Subcutaneous abdominal adipose tissue (tissue), 5 donors: ENCODE measurements around the gene ERCC4.
A peak's percentile ranks its signal among the peaks of the same experiment; 100 is the strongest.
"Not testable (repeated sequence)": the region's sequence is repeated elsewhere in the genome, so short reads cannot be mapped to it uniquely, and the experiment has no call there.

ENCODE experiments used
- H3K27ac ChIP-seq: one replicate; pipeline ENCODE4 v1.7.0; 2013; ENCODE audit warnings: low read depth, mild to moderate bottlenecking, inconsistent platforms, low read length, moderate library complexity
- H3K27me3 ChIP-seq, 5 donors: one replicate each; pipeline ENCODE4 v1.7.0; 2013; ENCODE audit warnings: low read length in 5 of 5, inconsistent platforms in 1 of 5; ENCODE audit not compliant: control insufficient read depth in 5 of 5, insufficient read depth in 4 of 5
- H3K36me3 ChIP-seq, 5 donors: one replicate each; pipeline ENCODE4 v1.7.0; 2013; ENCODE audit warnings: low read length in 5 of 5; ENCODE audit not compliant: control insufficient read depth in 5 of 5, insufficient read depth in 5 of 5
- H3K4me1 ChIP-seq, 5 donors: one replicate each; pipeline ENCODE4 v1.7.0; 2013; ENCODE audit warnings: low read length in 5 of 5, mild to moderate bottlenecking in 3 of 5, moderate library complexity in 1 of 5; ENCODE audit not compliant: control insufficient read depth in 5 of 5, insufficient read depth in 5 of 5
- H3K4me3 ChIP-seq, 5 donors: one replicate each; pipeline ENCODE4 v1.7.0; 2013; ENCODE audit warnings: low read length in 5 of 5, low read depth in 1 of 5
- H3K9ac ChIP-seq, 5 donors: one replicate each; pipeline ENCODE4 v1.7.0; 2013; ENCODE audit warnings: low read length in 5 of 5, mild to moderate bottlenecking in 4 of 5, moderate library complexity in 3 of 5
- H3K9me3 ChIP-seq, 5 donors: one replicate each; pipeline ENCODE4 v1.7.0; 2013; ENCODE audit warnings: low read length in 5 of 5; ENCODE audit not compliant: control insufficient read depth in 5 of 5
- donor health status: healthy.
- donor health status: healthy.
- donor health status: healthy.
- donor health status: healthy.
- donor health status: healthy.

ERCC4 gene

GRCh38 chr16:13919683-13920509 is at the start of gene ERCC4:
TSS of gene ERCC4 (plus strand) at chr16:13920154. CDS start at chr16:13920166, 12 bp downstream.
- H3K4me1 ChIP-seq, result peaks cover 3 to 23% (median 19%) of the 10 kb centered on the region in 5 donors
- peak within 1 kb of the TSS; percentile 74 for H3K27ac ChIP-seq
- peaks cover 5 to 8% (median 6%) of the 10 kb centered on the region in 5 donors for H3K36me3 ChIP-seq
- H3K9me3 ChIP-seq, result no peaks in the 10 kb centered on the region
- peak within 1 kb of the TSS; percentile 85 to 100 (median 96) for H3K9ac ChIP-seq
- H3K27me3 ChIP-seq, result no peaks in the 10 kb centered on the region
- peak within 1 kb of the TSS; percentile 92 to 98 (median 98) for H3K4me3 ChIP-seq

DNA sequence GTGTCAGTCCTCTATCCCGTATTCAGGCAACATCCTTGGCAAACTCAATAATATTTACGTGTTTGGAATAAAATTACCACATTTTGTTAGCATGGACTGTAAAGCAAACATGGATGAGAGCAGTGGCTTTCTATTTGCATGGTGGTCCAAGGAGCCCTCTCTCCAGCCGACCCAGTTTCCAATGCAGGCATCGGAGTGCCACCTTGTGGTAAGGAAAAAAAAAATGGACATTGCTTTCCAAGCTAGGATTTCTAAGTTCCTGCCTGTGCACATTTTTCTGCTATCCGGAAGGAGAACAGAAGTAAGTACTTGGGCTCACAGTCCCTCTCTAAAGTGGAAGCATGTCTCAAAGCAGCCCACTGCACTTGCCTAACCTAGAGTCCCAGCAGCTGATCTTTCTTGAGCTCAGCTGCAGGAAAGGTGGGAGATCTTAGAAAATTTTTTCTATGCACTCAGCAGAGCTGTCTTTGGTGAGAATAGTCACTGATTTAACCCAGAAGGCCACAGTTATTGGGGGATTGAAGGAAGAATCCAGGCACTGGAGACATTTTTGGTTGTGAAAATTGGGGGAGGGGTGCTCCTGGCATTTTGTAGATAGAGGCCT is 46.0 kb upstream of the ERCC4 start:
- H3K9ac ChIP-seq, result no peak overlapping the region
- H3K36me3 ChIP-seq, result no peaks in the 10 kb centered on the region
- H3K27ac ChIP-seq, result no peak overlapping the region
- H3K9me3 ChIP-seq, result no peaks in the 10 kb centered on the region
- no peaks in the 10 kb centered on the region for H3K27me3 ChIP-seq
- H3K4me1 ChIP-seq, result no peaks in the 10 kb centered on the region
- no peak overlapping the region for H3K4me3 ChIP-seq

GRCh38 chr16:13875614-13876284 is 44.2 kb upstream of the ERCC4 start:
- Histone ChIP-seq H3K27me3 (no peaks in the 10 kb centered on the region), H3K4me3 (no peak overlapping the region), H3K36me3 (no peaks in the 10 kb centered on the region), H3K27ac (no peak overlapping the region), H3K4me1 (no peaks in the 10 kb centered on the region), H3K9ac (no peak overlapping the region), H3K9me3 (no peaks in the 10 kb centered on the region)

- H3K36me3 ChIP-seq, result no peaks in the 10 kb centered on the region
- H3K9ac ChIP-seq, result no peak overlapping the region
- H3K9me3 ChIP-seq, result peaks cover 0 to 5% (median 3%) of the 10 kb centered on the region in 5 donors
- H3K27ac ChIP-seq, result no peak overlapping the region
- no peaks in the 10 kb centered on the region for H3K4me1 ChIP-seq
- peaks cover 0 to 3% (median 0%) of the 10 kb centered on the region in 5 donors for H3K27me3 ChIP-seq
- no peak overlapping the region for H3K4me3 ChIP-seq
These were observed 36.7 kb upstream of the ERCC4 start for GRCh38 chr16:13883276-13883675.

- Histone ChIP-seq H3K27me3 (peaks cover 0 to 3% (median 0%) of the 10 kb centered on the region in 5 donors), H3K9me3 (peaks cover 0 to 5% (median 3%) of the 10 kb centered on the region in 5 donors), H3K36me3 (no peaks in the 10 kb centered on the region), H3K4me1 (no peaks in the 10 kb centered on the region), H3K4me3 (no peak overlapping the region), H3K27ac (no peak overlapping the region), H3K9ac (no peak overlapping the region)
These were observed 36.1 kb upstream of the ERCC4 start for GRCh38 chr16:13883881-13884280.

DNA sequence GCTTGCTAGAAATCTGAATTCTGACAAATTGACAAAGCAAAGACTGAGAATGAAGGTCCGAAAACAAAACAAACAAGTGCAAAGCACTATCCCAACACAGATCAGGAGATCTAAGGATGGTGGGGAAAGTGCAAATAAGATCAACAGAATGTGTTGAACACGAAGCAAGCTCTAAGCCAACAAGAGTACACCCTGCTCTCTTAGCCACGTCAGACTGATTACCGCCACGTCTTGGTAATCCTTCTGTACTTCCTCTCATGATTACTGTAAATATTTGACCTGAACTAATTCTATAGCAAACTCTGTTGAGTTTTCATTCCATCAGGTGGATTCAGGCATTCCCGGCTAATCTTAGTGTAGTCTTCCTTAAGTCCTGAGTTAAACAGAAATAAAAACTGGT is 34.3 kb upstream of the ERCC4 start:
- Histone ChIP-seq H3K36me3 (no peaks in the 10 kb centered on the region), H3K9ac (no peak overlapping the region), H3K4me1 (no peaks in the 10 kb centered on the region), H3K9me3 (peaks cover 0 to 5% (median 3%) of the 10 kb centered on the region in 5 donors), H3K4me3 (no peak overlapping the region), H3K27me3 (peaks cover 0 to 3% (median 0%) of the 10 kb centered on the region in 5 donors), H3K27ac (no peak overlapping the region)

DNA sequence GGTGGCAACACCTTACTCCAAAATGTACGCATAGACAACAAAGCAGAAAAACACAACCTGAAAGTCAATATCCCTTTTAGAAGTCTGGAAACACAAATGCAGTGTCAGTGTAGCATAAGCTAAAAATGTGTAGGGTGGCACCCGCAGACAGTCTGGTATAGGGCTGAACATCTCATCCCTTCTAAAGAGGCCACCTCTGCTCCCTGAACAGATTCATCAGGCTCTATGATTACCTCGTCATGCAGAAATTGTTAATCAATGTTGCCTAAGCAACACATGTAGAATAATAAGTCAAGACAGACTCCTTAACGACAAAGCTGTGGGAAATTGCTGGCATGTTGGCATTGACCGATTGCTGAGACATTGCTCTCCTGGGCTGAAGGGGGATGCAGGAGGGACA is 33.3 kb upstream of the ERCC4 start:
- peaks cover 0 to 5% (median 3%) of the 10 kb centered on the region in 5 donors for H3K9me3 ChIP-seq
- H3K36me3 ChIP-seq, result no peaks in the 10 kb centered on the region
- H3K9ac ChIP-seq, result no peak overlapping the region
- no peak overlapping the region for H3K4me3 ChIP-seq
- H3K4me1 ChIP-seq, result no peaks in the 10 kb centered on the region
- peaks cover 0 to 3% (median 0%) of the 10 kb centered on the region in 5 donors for H3K27me3 ChIP-seq
- no peak overlapping the region for H3K27ac ChIP-seq

- not testable (repeated sequence) for H3K4me1 ChIP-seq, H3K4me3 ChIP-seq, H3K36me3 ChIP-seq, H3K27me3 ChIP-seq, H3K9me3 ChIP-seq, H3K27ac ChIP-seq, H3K9ac ChIP-seq
These were observed 30.6 kb upstream of the ERCC4 start for GRCh38 chr16:13889323-13889722.

GRCh38 chr16:13892301-13892700 is 27.7 kb upstream of the ERCC4 start:
- no peak overlapping the region for H3K9ac ChIP-seq

DNA sequence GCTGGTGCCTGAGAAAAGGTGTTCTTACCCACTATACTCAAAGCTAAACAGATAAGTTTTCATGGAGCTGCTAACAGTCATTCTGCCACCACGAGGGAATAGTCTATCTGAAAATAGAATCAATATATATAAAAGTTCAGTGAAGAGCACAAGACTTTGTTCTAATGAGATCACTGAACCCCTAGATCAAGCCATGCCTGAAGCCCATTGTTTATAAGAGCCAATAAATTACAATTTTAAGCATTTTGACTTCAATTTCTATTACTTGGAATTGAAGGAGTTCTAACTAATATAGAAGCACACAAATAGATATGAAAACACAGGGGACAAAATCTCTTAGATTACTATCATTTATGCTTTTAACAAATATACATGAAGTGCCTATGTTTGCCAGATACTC is 24.4 kb upstream of the ERCC4 start:
- peaks cover 0 to 8% (median 5%) of the 10 kb centered on the region in 5 donors for H3K9me3 ChIP-seq
- no peak overlapping the region for H3K27ac ChIP-seq
- peaks cover 0 to 4% (median 0%) of the 10 kb centered on the region in 5 donors for H3K27me3 ChIP-seq
- H3K9ac ChIP-seq, result no peak overlapping the region
- no peak overlapping the region for H3K4me3 ChIP-seq
- H3K36me3 ChIP-seq, result no peaks in the 10 kb centered on the region
- no peaks in the 10 kb centered on the region for H3K4me1 ChIP-seq

More at GRCh38 chr16:13892301-13892700, 27.7 kb upstream of the ERCC4 start:
- no peaks in the 10 kb centered on the region for H3K36me3 ChIP-seq
- H3K4me1 ChIP-seq, result no peaks in the 10 kb centered on the region
- peaks cover 0 to 4% (median 0%) of the 10 kb centered on the region in 5 donors for H3K27me3 ChIP-seq
- H3K9me3 ChIP-seq, result peaks cover 0 to 13% (median 6%) of the 10 kb centered on the region in 5 donors
- no peak overlapping the region for H3K4me3 ChIP-seq
- H3K27ac ChIP-seq, result no peak overlapping the region
